HG03139 (cell line): ENCODE results near the gene CTPS1.
A peak's percentile ranks its signal among the peaks of the same experiment; 100 is the strongest.

Experiments used
- ATAC-seq: cut with Tn5 transposase; IDR thresholded peaks from one replicate; pipeline ENCODE4 v1.9.1; 2021; ENCODE audit not compliant: unreplicated experiment

The CTPS1 gene

GRCh38 chr1:40966417-40966816 lies 13.1 kb upstream of the CTPS1 start:
- ATAC-seq, result no peak

GRCh38 chr1:40969445-40969844 lies 10.1 kb upstream of the CTPS1 start:
- no peak for ATAC-seq

- ATAC-seq, result no peak
These were observed 7.5 kb upstream of the CTPS1 start for GRCh38 chr1:40971966-40972365.

DNA sequence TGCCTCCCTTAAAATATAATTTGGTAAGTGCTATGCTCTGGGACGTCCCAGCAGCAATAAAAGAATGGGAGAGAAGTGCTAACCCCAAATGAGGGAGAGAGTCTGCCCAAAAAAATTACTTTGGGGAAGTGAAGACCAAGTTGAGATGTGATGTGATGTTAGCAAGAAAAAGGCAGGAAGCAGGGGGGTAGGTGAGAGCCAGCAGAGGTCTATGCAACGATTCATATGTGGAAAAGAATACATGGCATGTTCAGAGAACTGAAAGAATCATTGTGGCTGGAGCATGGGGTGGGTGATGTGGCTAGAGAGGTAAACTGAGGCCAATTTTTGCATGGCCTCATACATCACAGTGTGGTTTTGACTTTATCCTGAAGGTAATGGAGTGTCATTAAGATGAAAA lies 5.6 kb upstream of the CTPS1 start:
- ATAC-seq, result no peak

DNA sequence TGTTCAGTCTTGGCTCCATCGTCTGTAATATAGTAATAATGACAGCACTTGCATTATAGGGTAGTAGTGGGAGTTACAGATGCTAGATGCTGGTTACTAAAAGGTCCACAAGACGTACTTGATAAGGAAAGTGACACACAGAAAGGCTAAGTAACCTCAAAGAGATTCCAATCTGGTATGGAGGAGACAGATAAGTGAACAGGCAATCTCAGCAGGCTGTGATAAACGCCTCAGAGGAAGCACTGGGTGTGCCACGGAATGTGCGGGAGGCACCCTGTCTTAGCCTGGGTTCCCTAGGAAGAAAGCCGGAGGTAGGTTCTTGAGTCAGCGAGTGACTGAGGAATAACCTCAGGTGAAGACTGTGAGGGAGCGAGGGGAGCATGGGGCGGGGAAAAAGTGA lies 4.6 kb upstream of the CTPS1 start:
- ATAC-seq, result no peak

- no peak for ATAC-seq
These were observed 2.4 kb upstream of the CTPS1 start for GRCh38 chr1:40976952-40977690.

DNA sequence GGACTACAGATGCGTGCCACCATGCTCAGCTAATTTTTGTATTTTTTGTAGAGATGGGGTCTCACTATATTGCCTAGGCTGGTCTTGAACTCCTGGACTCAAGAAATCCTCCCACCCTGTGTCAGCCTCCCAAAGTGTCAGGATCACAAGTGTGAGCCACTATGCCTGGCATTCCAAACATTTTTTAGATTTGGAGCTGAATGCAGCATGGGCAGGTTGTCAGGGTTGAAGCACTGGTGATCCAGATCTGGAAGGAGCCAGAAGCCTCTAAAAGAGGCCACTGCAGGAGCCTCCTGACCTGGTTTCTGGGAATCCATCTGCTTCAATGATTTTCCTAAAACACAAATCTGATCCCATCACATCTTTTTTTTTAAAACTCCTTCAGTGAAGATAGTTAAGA lies 1.8 kb upstream of the CTPS1 start:
- no peak for ATAC-seq

GRCh38 chr1:40978886-40979240 lies 633 bp upstream of the CTPS1 start:
- no peak for ATAC-seq

- peak; percentile 19 for ATAC-seq
These were observed 564 bp downstream of the CTPS1 start for GRCh38 chr1:40980068-40980452.

GRCh38 chr1:40980453-40981121 lies 1.1 kb downstream of the CTPS1 start:
- peak; percentile 12 for ATAC-seq

- no peak for ATAC-seq
These were observed 2.4 kb downstream of the CTPS1 start for GRCh38 chr1:40981691-40982448.

DNA sequence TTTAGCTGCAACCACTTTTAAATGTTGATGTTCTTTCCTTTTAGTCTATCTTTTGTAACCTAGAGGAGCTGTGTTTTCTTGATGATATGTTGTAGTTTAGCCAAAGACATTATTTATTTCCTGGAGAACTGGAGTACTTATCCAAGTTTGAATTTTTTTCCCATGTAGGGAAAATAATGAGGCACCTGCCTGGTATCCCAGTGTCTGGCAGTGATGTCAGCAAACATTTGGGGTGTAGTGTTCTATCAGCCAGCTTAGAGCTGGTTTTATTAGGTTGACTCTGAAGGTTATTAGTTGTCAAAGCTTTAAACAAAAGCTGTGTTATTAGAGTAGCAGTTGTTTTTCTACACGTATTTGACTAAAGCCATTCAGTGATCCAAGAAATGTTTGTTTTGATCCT lies 3.2 kb downstream of the CTPS1 start:
- ATAC-seq, result no peak

DNA sequence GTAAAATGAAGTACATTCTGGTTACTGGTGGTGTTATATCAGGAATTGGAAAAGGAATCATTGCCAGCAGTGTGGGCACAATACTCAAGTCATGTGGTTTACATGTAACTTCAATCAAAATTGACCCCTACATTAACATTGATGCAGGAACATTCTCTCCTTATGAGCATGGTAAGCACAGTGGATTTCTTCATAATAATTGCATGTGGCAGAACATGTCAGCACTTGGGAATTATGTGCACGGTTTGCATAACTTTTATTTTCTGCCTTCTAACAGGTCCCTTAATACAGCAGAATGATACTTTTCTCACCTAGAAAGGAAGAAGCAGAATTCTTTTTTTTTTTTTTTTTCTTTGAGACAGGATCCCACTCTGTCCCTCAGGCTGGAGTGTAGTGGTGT lies 3.8 kb downstream of the CTPS1 start:
- no peak for ATAC-seq

- no peak for ATAC-seq
These were observed 4.6 kb downstream of the CTPS1 start for GRCh38 chr1:40984066-40984465.

DNA sequence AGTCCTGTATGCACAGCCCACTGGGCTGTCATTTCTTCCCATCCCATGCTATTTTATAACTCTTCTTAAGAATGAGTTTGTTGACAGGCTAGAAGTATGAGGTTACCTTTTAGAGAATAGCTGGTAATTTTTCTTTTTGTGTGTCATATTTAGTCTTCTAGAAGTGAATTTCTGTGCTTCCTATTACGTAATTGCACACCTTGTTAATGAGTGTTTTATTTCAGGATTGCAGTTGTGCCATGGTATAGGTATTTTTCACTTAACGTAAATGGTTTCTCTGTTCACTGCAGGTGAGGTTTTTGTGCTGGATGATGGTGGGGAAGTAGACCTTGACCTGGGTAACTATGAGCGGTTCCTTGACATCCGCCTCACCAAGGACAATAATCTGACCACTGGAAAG lies 5.0 kb downstream of the CTPS1 start:
- ATAC-seq, result no peak

GRCh38 chr1:40985161-40985560 lies 5.7 kb downstream of the CTPS1 start:
- ATAC-seq, result no peak

- ATAC-seq, result no peak
These were observed 6.4 kb downstream of the CTPS1 start for GRCh38 chr1:40985875-40986274.

DNA sequence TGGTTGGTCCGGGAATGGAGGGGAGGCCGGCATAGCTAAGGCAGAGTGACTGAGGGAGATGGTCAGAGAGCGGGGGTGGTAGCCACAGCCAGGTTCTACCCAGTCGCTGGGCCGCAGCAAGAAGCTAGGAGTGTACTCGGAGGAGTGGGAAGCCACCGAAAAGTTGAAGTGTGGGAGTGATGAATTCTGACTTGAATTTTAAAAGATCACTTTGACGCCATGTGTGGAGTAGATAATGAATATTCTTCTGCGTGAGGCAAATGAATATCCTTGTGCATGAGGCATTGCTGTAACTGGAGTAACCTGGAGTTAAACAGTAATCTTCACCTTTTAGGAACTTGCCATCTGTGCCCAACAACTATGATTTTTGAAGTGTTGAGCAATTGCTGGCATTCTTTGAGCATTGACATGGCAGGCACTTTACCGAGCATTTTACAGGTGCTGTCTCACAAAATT lies 6.9 kb downstream of the CTPS1 start:
- no peak for ATAC-seq

DNA sequence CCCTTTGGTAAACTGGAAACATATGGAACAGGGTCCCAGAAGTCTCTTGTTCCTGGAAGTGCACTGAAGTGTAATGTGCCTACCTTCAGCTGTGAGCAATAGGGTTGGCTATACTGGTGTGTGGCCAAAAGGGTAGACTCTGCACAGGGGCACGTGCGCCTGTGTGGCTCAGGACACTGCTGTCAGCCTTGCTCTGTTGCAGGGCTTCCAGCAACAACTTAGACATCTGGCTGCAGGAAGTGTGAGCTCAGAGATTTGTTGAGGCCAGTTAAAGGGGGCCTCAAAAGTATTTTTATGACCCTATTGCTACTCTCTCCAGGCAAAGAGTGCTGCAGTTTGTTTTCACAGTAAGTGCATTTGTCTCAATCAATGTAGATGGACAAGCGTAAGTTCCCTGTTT lies 7.5 kb downstream of the CTPS1 start:
- no peak for ATAC-seq

- no peak for ATAC-seq
These were observed 8.2 kb downstream of the CTPS1 start for GRCh38 chr1:40987439-40988276.

- ATAC-seq, result no peak
These were observed 8.8 kb downstream of the CTPS1 start for GRCh38 chr1:40988280-40988679.
